GM15510 (cell line): ENCODE measurements around the gene ENTPD7.

ENCODE experiments used
- POLR2A ChIP-seq: IDR thresholded peaks from 3 replicates; pipeline ENCODE4 v1.6.1; 2011; ENCODE audit warnings: borderline replicate concordance; ENCODE audit not compliant: insufficient read length; ENCODE audit errors: extremely low read depth

ENTPD7 gene, protein sequence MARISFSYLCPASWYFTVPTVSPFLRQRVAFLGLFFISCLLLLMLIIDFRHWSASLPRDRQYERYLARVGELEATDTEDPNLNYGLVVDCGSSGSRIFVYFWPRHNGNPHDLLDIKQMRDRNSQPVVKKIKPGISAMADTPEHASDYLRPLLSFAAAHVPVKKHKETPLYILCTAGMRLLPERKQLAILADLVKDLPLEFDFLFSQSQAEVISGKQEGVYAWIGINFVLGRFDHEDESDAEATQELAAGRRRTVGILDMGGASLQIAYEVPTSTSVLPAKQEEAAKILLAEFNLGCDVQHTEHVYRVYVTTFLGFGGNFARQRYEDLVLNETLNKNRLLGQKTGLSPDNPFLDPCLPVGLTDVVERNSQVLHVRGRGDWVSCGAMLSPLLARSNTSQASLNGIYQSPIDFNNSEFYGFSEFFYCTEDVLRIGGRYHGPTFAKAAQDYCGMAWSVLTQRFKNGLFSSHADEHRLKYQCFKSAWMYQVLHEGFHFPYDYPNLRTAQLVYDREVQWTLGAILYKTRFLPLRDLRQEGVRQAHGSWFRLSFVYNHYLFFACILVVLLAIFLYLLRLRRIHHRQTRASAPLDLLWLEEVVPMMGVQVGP

DNA sequence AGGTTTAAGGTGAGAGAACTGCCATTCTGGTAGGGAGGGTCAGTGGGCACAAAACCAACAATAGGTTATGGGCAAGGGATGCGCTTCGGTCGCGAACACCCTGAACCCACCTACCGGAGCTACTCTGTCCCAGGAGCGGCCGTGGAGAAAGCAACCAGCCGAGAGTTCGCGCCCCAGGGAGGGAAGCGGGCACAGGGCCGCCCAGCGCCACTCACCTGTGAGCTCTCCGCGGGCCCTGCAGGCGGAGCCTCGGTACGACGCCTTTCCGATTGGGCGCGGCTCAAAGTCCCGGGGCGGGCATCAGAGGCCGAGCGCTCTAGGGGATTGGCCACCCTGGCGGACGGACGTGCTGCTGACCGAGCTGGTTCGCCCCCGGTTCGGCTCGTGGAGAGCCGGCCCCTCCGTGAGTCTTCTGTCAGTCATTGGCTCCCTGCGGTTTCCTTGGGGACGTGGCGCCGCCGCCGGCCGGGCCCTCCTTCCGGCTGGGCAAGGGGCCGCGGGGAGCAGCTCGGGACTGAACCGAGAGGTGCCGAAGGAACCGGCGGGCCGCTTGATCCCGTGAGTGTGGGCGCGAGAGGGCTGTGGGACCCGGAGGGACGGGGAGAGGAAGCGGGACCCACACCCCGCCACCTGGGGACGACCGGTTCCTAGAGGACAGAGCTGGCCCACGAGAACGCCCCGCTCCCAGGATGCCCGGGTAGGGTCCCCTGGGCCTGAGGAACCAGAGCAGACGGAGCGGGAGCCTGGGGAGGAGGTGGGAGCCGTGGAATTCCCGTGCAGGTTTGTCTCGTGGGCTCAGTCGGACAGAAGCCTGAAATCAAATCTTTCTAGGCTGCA lies at the start of gene ENTPD7:
Gene ENTPD7, plus strand, starts transcription at position 479 of the 837 bp plus-strand sequence. CDS start 448 bp downstream, outside the sequence.
- TF ChIP-seq POLR2A, result peak; percentile 70

DNA sequence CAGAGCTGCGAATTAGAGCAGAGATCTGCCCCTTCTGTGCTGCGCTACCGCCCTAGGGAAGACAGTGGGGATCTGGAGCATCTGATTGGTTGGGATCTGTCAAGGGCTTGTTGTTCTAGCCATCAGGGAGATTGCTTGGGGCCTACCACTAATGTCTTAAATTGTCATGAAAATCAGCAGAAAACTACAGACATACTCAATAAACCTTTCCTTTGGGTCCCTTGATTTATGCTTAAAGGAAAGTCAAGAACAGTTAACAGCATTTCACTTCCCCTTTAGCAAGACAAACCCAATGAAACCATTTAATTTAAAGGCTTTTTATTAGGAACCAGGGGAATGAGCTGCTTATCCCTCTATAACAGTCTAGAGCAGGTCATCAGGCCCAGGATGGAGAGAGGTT lies 49.1 kb upstream of the ENTPD7 start:
- no peak for TF ChIP-seq POLR2A

DNA sequence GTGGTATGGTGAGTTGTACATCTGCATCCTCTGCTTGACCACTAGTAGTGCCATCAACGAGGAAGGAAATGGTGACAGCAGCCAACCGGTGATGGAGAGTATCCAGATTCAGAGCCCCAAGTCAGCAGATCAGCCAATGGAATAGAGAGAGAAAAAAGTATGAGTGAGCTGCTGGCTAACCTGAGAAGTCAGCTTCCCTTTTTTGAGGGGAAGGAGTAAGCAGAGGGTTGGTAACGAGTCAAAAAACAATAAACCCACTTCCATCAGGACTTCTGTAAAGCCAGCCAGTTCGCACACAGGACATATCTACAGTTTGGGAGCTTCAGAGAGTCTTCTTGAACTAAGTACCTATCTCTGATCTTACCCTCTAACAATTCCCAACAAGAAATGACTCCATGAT lies 48.0 kb upstream of the ENTPD7 start:
- TF ChIP-seq POLR2A, result no peak

DNA sequence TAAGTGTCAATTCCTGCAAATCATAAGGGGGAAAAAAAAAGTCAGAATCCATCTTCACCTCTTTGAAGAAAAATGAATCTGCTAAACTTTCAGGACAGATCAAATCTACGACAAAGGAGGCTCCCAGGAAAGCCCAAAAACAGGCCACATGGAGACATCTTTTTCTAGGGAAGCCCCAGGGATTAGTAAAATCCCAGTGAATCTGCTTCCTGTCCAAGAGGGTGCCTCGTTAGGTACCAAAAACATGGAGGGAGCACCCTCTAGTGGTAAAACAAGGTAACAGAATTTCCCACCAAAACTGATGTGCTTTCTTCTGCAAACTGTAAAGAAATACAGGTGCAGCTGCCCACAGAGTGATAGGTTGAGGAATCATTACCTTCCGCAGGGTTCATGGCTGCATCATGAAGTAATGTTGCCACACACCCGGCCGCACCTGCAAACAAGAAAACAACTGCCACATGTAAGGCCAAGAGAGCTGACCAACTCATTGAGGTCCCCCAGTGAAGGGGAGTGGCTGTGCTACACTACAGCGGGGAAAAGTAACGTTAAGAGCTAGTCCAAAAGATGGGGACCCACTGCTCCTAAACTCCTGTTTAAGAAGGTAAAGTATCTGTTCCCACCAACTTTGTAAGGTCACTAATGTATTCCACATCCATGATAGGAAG lies 47.0 kb upstream of the ENTPD7 start:
- TF ChIP-seq POLR2A, result no peak

DNA sequence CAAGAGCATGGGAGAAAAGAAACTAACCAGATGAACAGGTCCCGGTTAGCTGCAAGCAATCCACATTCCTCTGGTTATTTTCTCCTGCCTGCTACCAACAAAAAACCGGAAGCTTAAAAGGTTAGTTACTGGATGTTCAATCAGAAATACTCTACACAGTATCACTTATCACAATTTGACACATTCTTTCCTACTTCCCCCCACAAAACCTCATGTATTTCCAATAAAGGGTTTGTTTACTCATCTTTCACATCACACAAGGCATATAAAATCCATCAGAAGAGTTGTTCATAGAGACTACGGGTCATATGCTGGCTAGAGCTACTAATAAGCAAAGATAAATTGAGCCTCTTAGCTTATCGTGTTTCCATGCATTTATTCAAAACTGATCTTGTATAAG lies 43.9 kb upstream of the ENTPD7 start:
- no peak for TF ChIP-seq POLR2A

DNA sequence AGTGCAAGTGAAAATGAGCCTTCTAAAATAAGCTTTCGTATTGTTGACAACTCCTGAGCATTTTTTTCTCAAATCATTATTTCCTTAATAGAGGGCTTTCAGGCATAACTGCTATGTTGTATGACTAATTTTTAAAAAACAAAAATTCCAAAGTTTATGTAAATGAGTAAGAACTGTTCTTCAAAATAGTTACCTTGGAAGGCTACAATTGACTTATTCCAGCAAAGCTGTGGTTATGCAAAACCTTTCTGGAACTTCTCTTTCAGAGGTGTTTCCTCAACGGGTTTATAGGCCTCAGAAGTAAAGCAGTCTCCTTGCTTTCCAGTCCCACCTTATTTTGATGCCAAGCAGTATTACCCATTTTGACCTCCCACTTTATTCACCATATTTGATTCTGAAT lies 41.6 kb upstream of the ENTPD7 start:
- TF ChIP-seq POLR2A, result no peak

DNA sequence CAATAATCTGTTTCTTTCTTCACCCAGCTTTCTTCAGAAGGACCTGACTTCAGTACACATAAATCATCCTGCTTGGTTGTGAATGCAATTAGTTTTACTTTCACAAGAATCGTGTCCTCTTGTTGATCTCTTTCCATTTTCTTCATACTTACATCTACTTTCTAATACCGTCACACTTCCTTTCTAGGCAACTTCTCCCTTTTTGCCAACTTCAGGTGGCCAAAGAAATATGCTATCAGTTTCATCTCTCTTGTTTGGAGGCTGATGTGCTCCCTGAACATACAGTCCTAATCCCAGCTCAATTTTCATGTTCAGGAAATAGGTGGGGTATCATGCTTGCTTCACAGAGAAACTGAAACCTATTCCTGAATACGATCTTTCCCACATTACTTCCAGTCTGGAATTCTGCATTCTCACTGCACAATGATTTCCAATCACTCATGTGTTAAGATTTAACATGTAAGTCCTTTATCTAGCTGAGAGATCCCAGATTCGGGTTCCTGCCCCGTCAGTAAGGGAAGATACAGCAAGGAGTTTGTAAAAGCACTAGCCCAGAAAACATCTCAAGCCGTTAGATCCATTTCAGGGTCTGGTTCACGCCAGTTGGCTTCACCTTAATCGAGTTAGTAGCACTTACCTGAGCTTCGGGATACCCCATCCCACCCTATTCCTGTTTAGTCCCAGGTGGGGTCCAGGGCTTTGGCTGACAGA lies 40.1 kb upstream of the ENTPD7 start:
- no peak for TF ChIP-seq POLR2A

DNA sequence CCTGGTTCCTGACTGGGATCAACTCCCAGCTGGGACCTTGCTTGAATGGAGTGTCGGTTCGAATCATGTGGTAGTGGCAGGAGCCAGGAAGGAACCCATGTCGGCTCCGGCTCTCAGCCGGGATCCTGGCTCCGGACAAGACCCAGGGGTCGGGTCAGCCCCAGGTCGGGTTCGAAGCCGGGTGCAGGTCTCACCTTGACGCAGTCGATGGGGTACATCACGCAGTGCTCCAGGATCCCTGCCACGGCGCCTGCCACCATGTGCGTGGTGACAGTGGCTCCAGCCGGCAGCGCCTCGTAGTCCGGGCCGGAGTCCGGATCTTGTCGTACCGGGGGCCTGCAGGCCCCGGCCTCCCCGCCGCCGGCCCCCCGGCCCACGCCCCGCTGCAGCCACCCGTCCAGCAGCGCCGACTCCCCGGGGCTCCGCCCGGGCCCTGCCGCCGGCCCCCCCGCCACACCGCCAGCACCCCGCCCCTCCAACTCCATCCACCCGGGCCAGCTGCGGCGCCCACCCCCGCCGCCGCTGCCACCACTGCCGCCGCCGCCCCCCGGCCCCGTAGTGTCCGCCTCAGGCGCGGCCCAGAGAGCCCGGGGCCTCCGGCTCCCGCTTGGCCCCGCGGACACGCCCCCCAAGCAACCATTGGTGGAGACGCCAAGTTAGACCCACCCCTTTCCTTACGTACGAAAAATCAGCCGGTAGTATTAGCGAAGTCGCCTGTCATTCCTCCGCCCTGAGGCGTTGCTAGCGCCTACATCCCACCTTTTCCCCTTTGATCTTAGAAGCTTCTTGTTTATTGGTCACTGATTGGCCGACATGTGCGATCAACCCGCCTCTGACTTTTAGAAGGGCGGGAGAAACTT lies 39.2 kb upstream of the ENTPD7 start, which contains the start of gene SLC25A28:
Gene SLC25A28, minus strand, starts transcription at position 589 of the 860 bp plus-strand sequence. Its CDS starts 104 bp downstream, at position 485.
- TF ChIP-seq POLR2A, result no peak

- peak; percentile 77 for TF ChIP-seq POLR2A
Observed at GRCh38 chr10:99620711-99621453, 38.4 kb upstream of the ENTPD7 start.

DNA sequence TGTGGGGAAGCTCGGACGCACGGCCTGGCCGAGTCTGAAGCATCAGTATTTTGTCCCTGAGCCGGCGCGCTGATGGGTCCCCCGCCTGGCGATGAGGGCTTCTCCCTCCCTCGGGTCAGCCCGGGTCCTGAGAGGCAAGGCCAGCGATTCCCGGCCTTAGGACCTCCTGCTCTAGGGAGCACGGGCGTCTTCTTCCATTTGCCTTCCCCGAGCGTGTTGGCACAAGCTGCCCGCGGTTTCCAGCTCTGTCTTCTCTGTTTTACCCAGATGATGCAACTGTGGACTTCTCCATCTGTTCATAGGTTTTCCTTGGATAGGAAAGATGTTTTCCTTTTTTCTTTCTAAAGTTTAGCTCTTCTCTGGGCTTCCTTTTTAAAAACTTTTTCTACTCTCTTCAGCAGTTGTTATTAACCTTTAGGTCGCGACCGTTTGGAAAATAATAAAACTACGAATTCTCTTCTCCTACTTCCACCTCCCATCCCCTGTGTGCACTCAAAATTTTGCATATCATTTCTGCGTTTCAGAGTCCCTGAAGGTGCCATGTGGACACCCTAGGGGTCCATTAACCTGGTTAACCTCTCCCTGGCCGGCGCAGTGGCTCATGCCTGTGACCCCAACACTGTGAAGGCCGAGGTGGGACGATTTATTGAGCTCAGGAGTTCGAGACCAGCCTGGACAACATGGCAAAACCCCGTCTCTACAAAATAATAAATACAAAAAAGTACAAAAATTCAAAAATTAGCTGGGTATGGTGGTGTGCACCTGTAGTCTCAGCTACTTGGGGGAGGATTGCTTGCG lies 37.7 kb upstream of the ENTPD7 start:
- TF ChIP-seq POLR2A, result peak; percentile 27

DNA sequence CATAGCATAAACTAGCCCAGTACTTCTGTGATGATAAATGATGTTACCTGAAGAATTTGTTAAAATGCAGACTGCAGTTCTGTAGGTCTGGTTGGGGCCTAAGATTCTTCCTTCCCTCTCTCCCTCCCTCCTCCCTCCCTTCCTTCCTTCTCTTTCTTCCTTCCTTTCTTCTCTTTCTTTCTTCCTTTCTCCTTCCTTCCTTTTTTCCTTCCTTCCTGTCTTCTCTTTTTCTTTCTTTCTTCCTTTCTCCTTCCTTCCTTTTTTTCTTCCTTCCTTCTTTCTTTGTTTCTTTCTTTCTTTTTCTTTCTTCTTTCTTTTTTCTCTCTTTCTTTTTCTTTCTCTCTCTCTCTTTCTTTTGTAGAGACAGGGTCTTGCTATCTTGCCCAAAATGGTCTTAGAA lies 35.4 kb upstream of the ENTPD7 start:
- no peak for TF ChIP-seq POLR2A

DNA sequence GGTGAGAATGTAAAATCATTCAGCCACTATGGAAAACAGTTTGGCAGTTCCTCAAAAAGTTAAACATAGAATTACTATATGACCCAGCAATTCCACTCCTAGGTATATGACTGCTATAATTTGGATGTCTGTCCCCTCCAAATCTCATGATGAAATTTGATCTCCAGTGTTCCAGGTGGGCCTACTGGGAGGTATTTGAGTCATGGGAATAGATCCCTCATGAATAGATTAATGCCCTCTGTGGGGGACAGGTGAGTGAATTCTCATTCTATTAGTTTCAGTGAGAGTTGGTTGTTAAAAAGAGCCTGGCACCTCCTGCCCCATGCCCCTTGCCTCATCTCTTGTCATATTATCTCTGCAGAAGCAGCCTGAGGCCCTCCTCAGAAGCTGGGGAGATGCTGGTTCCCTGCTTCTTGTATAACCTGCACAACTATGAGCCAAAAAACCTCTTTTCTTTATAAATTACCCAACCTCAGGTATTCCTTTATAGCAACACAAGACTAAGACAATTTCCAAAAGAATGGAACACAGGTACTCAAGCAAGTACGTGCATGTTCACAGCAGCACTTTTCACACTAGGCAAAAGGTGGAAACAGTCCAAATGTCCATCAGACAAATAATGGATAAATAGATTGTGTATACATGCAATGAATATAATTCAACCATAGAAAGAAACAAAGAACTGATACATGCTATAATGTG lies 30.2 kb upstream of the ENTPD7 start:
- TF ChIP-seq POLR2A, result no peak

- TF ChIP-seq POLR2A, result no peak
Observed at GRCh38 chr10:99629625-99629978, 29.7 kb upstream of the ENTPD7 start.
